Mesothelial cell of epicardium (in vitro differentiated cells): ENCODE measurements around the gene ATP9A. TPM values are rescaled to one million over a fixed set of nuclear protein-coding genes. Genes with fewer than 3 reads are reported as not detected.

Source experiments
- DNase-seq, 2 experiments: peaks; one replicate each; pipeline ENCODE4 v3.0.0; 2021; ENCODE audit warnings: low spot score in 2 of 2; ENCODE audit not compliant: unreplicated experiment in 2 of 2
- H3K27ac Mint-ChIP-seq: 2 replicates; pipeline ENCODE4 v1.8.0; 2021; ENCODE audit warnings: mixed read lengths
- H3K27me3 Mint-ChIP-seq: 2 replicates; pipeline ENCODE4 v1.8.0; 2021; ENCODE audit warnings: low read depth, mixed read lengths
- H3K36me3 Mint-ChIP-seq: 2 replicates; pipeline ENCODE4 v1.8.0; 2021; ENCODE audit warnings: mixed read lengths
- H3K4me1 Mint-ChIP-seq: 2 replicates; pipeline ENCODE4 v1.8.0; 2021; ENCODE audit warnings: mixed read lengths
- H3K4me3 Mint-ChIP-seq: 2 replicates; pipeline ENCODE4 v1.8.0; 2021; ENCODE audit warnings: mild to moderate bottlenecking, moderate library complexity, mixed read lengths
- H3K9me3 Mint-ChIP-seq: 2 replicates; pipeline ENCODE4 v1.8.0; 2021; ENCODE audit warnings: mixed read lengths
- total RNA-seq: library from RNA; stranded (reverse); gene quantifications from 3 replicates; pipeline ENCODE4 v1.2.1, GENCODE V29; 2021
- TF ChIP-seq, protein P1 (sequence below): fragments of 200-600 bp; sonication (generic); IDR thresholded peaks from one replicate; pipeline ENCODE4 v1.5.0; 2021; ENCODE audit warnings: antibody characterized with exemption; ENCODE audit not compliant: unreplicated experiment

ATP9A gene
- total RNA-seq, 1 donor from 2014 or later, result 80.0 TPM

GRCh38 chr20:51610111-51610510 is 158.1 kb downstream of the ATP9A start:
- TF ChIP-seq, protein P1, sequence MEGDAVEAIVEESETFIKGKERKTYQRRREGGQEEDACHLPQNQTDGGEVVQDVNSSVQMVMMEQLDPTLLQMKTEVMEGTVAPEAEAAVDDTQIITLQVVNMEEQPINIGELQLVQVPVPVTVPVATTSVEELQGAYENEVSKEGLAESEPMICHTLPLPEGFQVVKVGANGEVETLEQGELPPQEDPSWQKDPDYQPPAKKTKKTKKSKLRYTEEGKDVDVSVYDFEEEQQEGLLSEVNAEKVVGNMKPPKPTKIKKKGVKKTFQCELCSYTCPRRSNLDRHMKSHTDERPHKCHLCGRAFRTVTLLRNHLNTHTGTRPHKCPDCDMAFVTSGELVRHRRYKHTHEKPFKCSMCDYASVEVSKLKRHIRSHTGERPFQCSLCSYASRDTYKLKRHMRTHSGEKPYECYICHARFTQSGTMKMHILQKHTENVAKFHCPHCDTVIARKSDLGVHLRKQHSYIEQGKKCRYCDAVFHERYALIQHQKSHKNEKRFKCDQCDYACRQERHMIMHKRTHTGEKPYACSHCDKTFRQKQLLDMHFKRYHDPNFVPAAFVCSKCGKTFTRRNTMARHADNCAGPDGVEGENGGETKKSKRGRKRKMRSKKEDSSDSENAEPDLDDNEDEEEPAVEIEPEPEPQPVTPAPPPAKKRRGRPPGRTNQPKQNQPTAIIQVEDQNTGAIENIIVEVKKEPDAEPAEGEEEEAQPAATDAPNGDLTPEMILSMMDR, result no peak
- Mint-ChIP-seq H3K4me1 (no peaks in the 10 kb centered on the region), H3K4me3 (no peak overlapping the region), H3K9me3 (no peaks in the 10 kb centered on the region), H3K27me3 (no peaks in the 10 kb centered on the region), H3K27ac (no peak overlapping the region), H3K36me3 (peaks cover 43% of the 10 kb centered on the region)
- DNase-seq, result no peak

DNA sequence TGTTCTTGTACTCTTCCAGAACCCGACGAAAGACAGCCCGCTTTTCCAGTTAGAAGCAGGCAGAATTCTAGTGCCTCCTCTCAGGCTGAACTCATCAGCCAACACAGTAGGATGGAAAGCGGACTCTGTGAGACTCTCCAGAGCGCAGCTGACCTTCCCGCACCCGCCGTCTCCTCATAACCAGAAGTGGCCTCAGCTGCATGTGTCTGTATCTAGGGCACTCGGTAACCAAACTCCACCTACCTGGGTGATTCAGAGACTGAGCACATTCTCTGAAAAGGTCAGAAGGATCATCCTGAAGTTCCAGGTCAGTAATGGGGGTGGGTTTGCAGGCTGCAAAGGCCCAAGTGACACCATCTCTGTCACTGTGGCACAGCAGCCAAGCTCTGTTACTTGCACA is 158.9 kb downstream of the ATP9A start:
- no peaks in the 10 kb centered on the region for H3K4me1 Mint-ChIP-seq
- H3K4me3 Mint-ChIP-seq, result no peak overlapping the region
- H3K27ac Mint-ChIP-seq, result no peak overlapping the region
- TF ChIP-seq, protein P1, result no peak
- DNase-seq, result no peak
- H3K27me3 Mint-ChIP-seq, result no peaks in the 10 kb centered on the region
- peaks cover 49% of the 10 kb centered on the region for H3K36me3 Mint-ChIP-seq
- H3K9me3 Mint-ChIP-seq, result no peaks in the 10 kb centered on the region

DNA sequence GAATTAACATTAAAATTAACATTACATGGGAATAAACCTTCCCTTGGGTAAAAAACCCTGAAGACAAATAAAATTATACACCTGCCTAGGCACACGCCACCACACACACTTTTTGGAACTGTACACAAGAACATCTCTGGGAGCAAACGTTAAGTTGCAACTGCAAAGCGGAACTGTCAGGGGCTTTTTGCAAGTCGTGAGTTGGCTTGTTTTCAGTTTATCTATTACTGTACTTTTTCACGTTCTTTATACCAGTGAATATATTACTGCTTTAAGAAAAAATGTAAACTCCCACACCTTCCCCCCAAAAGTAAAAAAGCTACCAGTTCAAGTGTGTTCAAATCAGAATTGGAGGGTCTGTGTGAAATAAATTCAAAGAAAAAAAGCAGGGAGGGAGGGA is 160.1 kb downstream of the ATP9A start:
- TF ChIP-seq, protein P1, result no peak
- no peaks in the 10 kb centered on the region for H3K27me3 Mint-ChIP-seq
- H3K9me3 Mint-ChIP-seq, result no peaks in the 10 kb centered on the region
- peaks cover 51% of the 10 kb centered on the region for H3K36me3 Mint-ChIP-seq
- H3K4me3 Mint-ChIP-seq, result no peak overlapping the region
- no peaks in the 10 kb centered on the region for H3K4me1 Mint-ChIP-seq
- DNase-seq, result no peak
- H3K27ac Mint-ChIP-seq, result no peak overlapping the region

- no peak overlapping the region for H3K27ac Mint-ChIP-seq
- no peaks in the 10 kb centered on the region for H3K27me3 Mint-ChIP-seq
- TF ChIP-seq, protein P1, result no peak
- peaks cover 44% of the 10 kb centered on the region for H3K36me3 Mint-ChIP-seq
- H3K4me3 Mint-ChIP-seq, result no peak overlapping the region
- H3K9me3 Mint-ChIP-seq, result no peaks in the 10 kb centered on the region
- no peak for DNase-seq
- no peaks in the 10 kb centered on the region for H3K4me1 Mint-ChIP-seq
These were observed 161.0 kb downstream of the ATP9A start for GRCh38 chr20:51607170-51607569.

DNA sequence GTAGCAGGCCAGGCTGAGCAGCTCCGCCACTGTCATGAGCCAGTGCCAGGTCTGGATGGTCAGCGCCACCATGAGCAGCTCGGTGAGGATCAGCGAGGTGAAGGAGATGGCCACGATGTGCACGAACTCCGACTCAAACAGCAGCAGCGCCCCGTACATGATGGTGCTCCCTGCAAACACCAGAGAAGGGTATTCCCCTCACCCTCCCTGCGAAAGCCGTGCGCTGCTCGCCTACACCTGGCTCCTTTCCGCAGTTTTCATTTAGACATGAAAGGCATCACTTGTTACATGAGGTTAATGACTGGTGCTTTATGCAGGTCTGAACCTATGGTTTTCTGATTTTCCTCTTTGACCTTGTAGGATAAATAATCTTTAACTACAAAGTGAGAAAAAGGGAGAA is 163.3 kb downstream of the ATP9A start:
- no peak for DNase-seq
- H3K36me3 Mint-ChIP-seq, result peaks cover 41% of the 10 kb centered on the region
- TF ChIP-seq, protein P1, result no peak
- no peaks in the 10 kb centered on the region for H3K27me3 Mint-ChIP-seq
- peaks cover 4% of the 10 kb centered on the region for H3K4me1 Mint-ChIP-seq
- no peak overlapping the region for H3K27ac Mint-ChIP-seq
- no peak overlapping the region for H3K4me3 Mint-ChIP-seq
- no peaks in the 10 kb centered on the region for H3K9me3 Mint-ChIP-seq

- H3K36me3 Mint-ChIP-seq, result peaks cover 34% of the 10 kb centered on the region
- no peak for DNase-seq
- TF ChIP-seq, protein P1, result no peak
- no peaks in the 10 kb centered on the region for H3K9me3 Mint-ChIP-seq
- H3K27ac Mint-ChIP-seq, result no peak overlapping the region
- H3K27me3 Mint-ChIP-seq, result no peaks in the 10 kb centered on the region
- H3K4me3 Mint-ChIP-seq, result no peak overlapping the region
- H3K4me1 Mint-ChIP-seq, result peaks cover 16% of the 10 kb centered on the region
These were observed 166.1 kb downstream of the ATP9A start for GRCh38 chr20:51602131-51602530.
